RWPE1 (cell line): ENCODE measurements around the gene CHRM5.
"Not testable (repeated sequence)": the region's sequence is repeated elsewhere in the genome, so short reads cannot be mapped to it uniquely, and the experiment has no call there.

Experiments
- CTCF ChIA-PET: fragments of 350-600 bp; sonication (Branson Sonifier 250); formaldehyde crosslinking; extraction: SDS; loops from one replicate; lab custom pipeline; 2021; lab: Yijun Ruan, JAX
- POLR2A ChIA-PET: fragments of 400-600 bp; formaldehyde crosslinking; extraction: SDS; loops from one replicate; lab custom pipeline; 2020; ENCODE audit warnings: antibody characterized with exemption; ENCODE audit not compliant: low non-redundant PET; lab: Yijun Ruan, JAX
- DNase-seq: peaks from one replicate; pipeline ENCODE4 v3.0.0; 2012; ENCODE audit warnings: low spot score
- H3K27ac ChIP-seq: fragments of 450-650 bp; 2 replicates; pipeline ENCODE4 v1.5.1; 2017
- TF ChIP-seq, protein P1 (sequence below): fragments of 450-650 bp; conservative IDR thresholded peaks from 2 replicates; pipeline ENCODE4 v1.5.1; 2017; ENCODE audit warnings: low read depth, mild to moderate bottlenecking

CHRM5 gene

DNA sequence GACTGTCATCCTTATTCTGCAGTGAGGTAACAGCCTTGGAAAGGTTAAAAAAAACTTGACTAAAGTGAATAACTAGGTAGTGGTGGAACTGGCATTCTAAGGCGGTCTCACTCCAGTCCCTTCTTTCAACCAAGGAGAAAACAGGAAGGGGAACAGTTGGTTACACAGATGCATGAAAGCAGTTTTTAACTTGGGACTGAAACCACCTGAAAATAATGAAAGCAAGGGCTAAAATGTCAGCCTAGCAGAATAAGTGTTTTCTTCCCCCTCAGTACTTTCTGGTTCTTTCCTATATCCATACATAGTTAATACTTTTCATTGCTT is 71.5 kb downstream of the CHRM5 start:
- ChIA-PET CTCF (no interaction called here), POLR2A (interaction anchor here (0.6 kb wide), 1 partner anchor 32 kb away, joined by 4 read pairs; no protein-coding TSS in a partner anchor)
- DNase-seq, result no peak
- no peak overlapping the region for H3K27ac ChIP-seq
- TF ChIP-seq, protein P1, sequence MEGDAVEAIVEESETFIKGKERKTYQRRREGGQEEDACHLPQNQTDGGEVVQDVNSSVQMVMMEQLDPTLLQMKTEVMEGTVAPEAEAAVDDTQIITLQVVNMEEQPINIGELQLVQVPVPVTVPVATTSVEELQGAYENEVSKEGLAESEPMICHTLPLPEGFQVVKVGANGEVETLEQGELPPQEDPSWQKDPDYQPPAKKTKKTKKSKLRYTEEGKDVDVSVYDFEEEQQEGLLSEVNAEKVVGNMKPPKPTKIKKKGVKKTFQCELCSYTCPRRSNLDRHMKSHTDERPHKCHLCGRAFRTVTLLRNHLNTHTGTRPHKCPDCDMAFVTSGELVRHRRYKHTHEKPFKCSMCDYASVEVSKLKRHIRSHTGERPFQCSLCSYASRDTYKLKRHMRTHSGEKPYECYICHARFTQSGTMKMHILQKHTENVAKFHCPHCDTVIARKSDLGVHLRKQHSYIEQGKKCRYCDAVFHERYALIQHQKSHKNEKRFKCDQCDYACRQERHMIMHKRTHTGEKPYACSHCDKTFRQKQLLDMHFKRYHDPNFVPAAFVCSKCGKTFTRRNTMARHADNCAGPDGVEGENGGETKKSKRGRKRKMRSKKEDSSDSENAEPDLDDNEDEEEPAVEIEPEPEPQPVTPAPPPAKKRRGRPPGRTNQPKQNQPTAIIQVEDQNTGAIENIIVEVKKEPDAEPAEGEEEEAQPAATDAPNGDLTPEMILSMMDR, result no peak

DNA sequence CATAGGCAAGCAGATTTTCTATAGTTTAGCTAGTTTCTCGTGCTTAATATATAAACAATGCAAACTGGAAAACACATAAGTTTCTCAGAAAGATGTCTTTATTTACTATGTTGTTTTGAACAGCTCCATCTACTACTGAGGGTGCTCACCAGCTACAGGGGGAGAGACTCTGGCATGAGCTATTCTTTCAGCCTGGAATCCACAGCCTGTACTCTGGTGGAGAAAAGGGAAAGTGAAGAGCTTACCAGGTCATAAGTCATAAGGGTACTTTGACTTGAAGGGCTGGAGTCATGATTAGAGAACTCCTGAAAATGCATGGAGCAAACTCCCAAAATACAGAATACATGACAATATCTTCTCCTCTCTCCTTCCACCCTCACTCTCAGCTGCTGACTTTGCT is 75.1 kb downstream of the CHRM5 start:
- H3K27ac ChIP-seq, result no peak overlapping the region
- POLR2A ChIA-PET, result no interaction called here
- CTCF ChIA-PET, result interaction anchor here (0.6 kb wide), 2 partner anchors 9 to 835 kb away, joined by 3 read pairs; no protein-coding TSS in a partner anchor
- TF ChIP-seq, protein P1, result no peak
- DNase-seq, result no peak

DNA sequence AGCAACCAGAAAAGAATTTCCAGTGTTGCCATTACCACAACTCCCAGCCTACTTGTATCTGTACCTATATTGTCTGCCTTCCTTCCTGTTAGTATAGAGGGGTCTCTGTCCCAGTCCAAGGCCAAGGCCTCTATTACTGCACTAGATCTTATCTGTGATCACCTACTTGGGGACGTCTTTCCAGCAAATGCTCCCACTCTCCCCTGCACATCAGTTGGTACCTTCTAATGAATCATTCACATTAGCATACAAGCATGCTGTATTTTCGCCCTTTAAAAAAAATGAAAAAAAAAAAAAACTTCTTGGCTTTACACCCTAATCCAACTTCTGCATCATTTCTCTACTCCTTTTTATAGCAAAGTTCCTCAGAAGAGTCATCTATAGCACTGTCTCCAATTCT is 75.5 kb downstream of the CHRM5 start:
- POLR2A ChIA-PET, result no interaction called here
- DNase-seq, result no peak

DNA sequence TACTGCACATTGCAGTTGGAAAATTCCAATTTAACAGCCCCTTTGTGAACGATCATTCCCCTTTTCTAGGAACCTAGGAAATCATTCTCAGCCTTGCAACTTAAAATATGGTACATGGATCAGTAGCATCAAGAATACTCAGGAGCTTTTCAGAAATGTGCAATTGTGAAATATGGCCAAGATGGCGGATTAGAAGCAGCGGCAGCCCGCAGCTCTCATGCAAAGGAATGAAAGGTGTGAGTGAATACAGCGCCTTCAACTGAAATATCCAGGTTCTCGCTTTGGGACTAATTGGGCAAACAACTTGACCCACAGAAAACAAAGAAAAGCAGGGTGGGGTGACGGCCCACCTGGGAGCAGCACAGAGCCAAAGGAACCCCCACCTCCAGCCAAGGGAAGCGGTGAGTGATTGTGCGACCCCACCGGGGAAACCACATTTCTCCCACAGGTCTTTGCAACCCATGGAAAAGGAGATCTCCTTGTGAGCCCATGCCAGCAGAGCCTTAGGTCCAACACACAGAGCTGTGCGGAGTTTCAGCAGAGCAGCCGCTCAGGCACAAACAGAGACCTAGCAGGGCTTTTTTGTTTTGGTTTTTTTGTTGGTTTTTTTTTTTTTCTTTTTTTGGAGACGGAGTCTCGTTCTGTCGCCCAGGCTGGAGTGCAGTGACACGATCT is 78.3 kb downstream of the CHRM5 start:
- TF ChIP-seq, protein P1, result no peak
- CTCF ChIA-PET, result no interaction called here

More for the DNA sequence above, 75.5 kb downstream of the CHRM5 start:
- TF ChIP-seq, protein P1, result no peak
- H3K27ac ChIP-seq, result no peak overlapping the region
- CTCF ChIA-PET, result interaction anchor here (0.6 kb wide), 1 partner anchor 835 kb away, joined by 3 read pairs; no protein-coding TSS in a partner anchor

DNA sequence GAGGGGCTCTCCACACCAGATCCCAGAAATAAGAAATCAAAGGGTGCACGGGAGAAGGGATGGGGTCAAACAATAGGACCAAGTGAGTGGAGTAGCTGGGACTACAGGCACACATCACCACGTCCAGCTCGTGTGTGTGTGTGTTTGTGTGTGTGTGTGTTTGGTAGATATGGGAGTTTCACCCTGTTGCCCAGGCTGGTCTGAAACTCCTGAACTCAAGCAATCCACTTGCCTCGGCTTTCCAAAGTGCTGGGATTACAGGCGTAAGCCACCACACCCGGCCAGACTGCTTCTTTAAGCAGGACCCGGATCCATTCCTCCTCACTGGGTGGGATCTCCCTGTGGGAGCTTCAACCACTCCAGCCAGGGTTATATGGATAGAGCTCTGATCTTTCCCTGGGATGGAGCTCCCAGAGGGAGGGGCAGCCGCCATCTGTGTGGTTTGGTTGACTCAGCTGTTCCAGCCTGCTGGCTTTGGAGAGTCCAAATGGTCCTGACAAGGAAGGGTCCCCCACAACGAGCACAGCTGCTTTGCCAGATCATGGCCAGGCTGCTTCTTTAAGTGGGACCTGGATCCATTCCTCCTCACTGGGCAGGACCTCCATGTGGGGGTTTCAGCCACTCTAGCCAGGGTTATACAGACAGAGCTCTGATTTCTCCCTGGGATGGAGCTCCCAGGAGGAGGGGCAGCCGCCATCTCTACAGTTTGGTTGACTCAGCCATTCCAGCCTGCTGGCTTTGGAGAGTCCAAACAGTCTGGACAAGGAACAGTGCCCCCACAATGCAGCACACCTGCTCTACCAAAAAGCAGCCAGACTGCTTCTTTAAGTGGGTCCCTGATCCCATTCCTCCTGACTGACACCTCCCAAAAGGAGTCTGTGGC is 79.8 kb downstream of the CHRM5 start:
- ChIA-PET POLR2A (no interaction called here), CTCF (interaction anchor here (0.6 kb wide), 1 partner anchor 216 kb away, joined by 3 read pairs; no protein-coding TSS in a partner anchor)
- no peak for DNase-seq
- TF ChIP-seq, protein P1, result no peak
- no peak overlapping the region for H3K27ac ChIP-seq

More for the DNA sequence above, 78.3 kb downstream of the CHRM5 start:
- DNase-seq, result no peak
- POLR2A ChIA-PET, result no interaction called here
- H3K27ac ChIP-seq, result no peak overlapping the region

DNA sequence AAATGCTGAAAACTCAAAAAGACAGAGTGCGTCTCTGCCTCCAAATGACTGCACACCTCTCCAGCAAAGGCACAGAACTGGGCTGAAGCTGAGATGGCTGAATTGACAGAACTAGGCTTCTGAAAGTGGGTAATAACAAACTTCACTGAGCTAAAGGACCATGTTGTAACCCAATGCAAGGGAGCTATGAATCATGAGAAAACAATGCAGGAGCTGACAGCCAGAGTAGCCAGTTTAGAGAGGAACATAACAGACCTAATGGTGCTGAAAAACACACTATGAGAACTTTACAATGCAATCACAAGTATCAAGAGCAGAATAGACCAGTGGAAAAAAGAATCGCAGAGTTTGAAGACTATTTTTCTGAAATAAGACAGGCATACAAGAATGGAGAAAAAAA is 80.8 kb downstream of the CHRM5 start:
- POLR2A ChIA-PET, result no interaction called here
- DNase-seq, result no peak
- CTCF ChIA-PET, result no interaction called here

DNA sequence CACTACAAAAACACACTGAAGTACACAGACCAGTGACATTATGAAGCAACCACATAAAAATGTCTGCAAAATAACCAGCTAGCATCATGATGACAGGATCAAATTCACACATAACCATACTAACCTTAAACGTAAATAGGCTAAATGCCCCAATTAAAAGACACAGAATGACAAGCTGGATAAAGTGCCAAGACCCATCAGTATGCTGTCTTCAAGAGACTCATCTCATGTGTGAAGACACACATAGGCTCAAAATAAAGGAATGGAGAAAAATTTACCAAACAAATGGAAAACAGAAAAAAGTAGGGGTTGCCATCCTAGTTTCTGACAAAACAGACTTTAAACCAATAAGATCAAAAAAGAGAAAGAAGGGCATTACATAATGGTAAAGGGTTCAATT is 82.1 kb downstream of the CHRM5 start:
- CTCF ChIA-PET, DNase-seq, H3K27ac ChIP-seq, POLR2A ChIA-PET: not testable (repeated sequence)

More for the DNA sequence above, 80.8 kb downstream of the CHRM5 start:
- TF ChIP-seq, protein P1, result no peak
- H3K27ac ChIP-seq, result no peak overlapping the region
